WTC11 (cell line): ENCODE measurements around the gene DGCR8.

ENCODE experiments used
- IRF2 ChIP-seq: sonication (generic); formaldehyde crosslinking; IDR thresholded peaks from 2 replicates; pipeline ENCODE4 v1.8.0; 2022; ENCODE audit warnings: low read depth, missing genetic modification reagents, borderline replicate concordance
- JUN ChIP-seq: sonication (generic); formaldehyde crosslinking; IDR thresholded peaks from 2 replicates; pipeline ENCODE4 v1.8.0; 2023; ENCODE audit warnings: mild to moderate bottlenecking, missing genetic modification reagents

DNA sequence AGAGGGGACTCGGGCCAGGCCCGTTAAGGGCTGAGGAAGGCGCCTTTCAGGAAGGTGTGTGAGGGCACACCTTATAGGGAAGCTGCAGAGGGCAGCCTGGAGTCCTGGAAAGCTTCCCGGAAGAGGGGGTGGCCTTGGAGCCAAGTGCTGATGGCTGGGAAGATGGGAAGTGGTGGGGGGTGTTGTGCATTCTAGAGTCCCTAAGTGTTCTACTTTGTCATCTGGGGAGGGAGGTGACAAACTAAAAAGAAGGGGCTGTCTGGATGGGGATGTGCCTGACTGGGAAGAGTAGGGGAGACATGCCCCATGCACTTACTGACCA is 58.3 kb downstream of the DGCR8 start:
- TF ChIP-seq JUN (CRISPR knock-in tag) (no peak), IRF2 (no peak)
